Measurements from ENCODE around the gene SLC24A3.

DNA sequence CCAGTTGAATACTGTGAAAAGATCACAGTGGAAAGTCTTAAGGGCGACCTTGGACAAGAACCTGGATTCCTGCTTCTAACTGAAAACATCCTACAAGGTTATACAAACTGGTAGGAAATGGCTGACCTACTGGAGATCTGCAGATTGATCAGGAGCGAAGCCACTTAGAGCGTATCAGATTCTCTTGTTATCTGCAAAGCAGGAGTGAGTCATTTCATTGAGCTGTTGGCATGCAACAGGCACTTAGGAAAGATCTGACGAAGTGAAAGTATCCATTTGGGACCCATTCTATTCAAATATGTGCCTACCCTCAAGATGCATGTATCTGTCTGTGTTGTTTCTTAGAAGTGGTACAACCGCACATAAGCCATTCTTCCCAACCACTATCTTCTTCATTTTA lies 414.5 kb downstream of the SLC24A3 start:
- TF ChIP-seq POLR2AphosphoS5 (IDR thresholded peaks at IDR 0.05) = no peak
- TF ChIP-seq, protein P1, sequence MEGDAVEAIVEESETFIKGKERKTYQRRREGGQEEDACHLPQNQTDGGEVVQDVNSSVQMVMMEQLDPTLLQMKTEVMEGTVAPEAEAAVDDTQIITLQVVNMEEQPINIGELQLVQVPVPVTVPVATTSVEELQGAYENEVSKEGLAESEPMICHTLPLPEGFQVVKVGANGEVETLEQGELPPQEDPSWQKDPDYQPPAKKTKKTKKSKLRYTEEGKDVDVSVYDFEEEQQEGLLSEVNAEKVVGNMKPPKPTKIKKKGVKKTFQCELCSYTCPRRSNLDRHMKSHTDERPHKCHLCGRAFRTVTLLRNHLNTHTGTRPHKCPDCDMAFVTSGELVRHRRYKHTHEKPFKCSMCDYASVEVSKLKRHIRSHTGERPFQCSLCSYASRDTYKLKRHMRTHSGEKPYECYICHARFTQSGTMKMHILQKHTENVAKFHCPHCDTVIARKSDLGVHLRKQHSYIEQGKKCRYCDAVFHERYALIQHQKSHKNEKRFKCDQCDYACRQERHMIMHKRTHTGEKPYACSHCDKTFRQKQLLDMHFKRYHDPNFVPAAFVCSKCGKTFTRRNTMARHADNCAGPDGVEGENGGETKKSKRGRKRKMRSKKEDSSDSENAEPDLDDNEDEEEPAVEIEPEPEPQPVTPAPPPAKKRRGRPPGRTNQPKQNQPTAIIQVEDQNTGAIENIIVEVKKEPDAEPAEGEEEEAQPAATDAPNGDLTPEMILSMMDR (IDR thresholded peaks at IDR 0.05) = no peak

Measured in sigmoid colon (tissue), 4 donors.